Activated CD4-positive, alpha-beta memory T cell treated with anti-CD3 and anti-CD28 coated beads, Interleukin-2, amount 10 ng/mL, durations not matched to agents 7 days and 5 days (primary cell): ENCODE measurements around the gene MYH7. TPM values are rescaled to one million over a fixed set of nuclear protein-coding genes. Genes with fewer than 3 reads are reported as not detected.
"Not testable (repeated sequence)": the region's sequence is repeated elsewhere in the genome, so short reads cannot be mapped to it uniquely, and the experiment has no call there.

Experiments
- CTCF ChIA-PET: fragments of 350-600 bp; sonication (Branson Sonifier 250); formaldehyde crosslinking; loops from one replicate; lab custom pipeline; 2021; ENCODE audit warnings: antibody characterized with exemption, inconsistent platforms; lab: Charles Lee
- POLR2A ChIA-PET: fragments of 350-600 bp; sonication (Branson Sonifier 250); formaldehyde crosslinking; loops from one replicate; lab custom pipeline; 2021; ENCODE audit warnings: antibody characterized with exemption; lab: Charles Lee
- DNase-seq: peaks from one replicate; pipeline ENCODE4 v3.0.0-alpha.2; 2020
- H3K27ac Mint-ChIP-seq: one replicate; pipeline ENCODE4 v1.8.0; 2021; ENCODE audit warnings: mild to moderate bottlenecking, mixed read lengths
- H3K27me3 Mint-ChIP-seq: one replicate; pipeline ENCODE4 v1.8.0; 2021; ENCODE audit warnings: mixed read lengths
- H3K36me3 Mint-ChIP-seq: one replicate; pipeline ENCODE4 v1.8.0; 2021; ENCODE audit warnings: low read depth, mixed read lengths
- H3K4me1 Mint-ChIP-seq: one replicate; pipeline ENCODE4 v1.8.0; 2021; ENCODE audit warnings: mixed read lengths
- H3K4me3 Mint-ChIP-seq: one replicate; pipeline ENCODE4 v1.8.0; 2021; ENCODE audit warnings: mild to moderate bottlenecking, mixed read lengths
- H3K9me3 Mint-ChIP-seq: one replicate; pipeline ENCODE4 v1.8.0; 2021; ENCODE audit warnings: mixed read lengths
- total RNA-seq, 2 experiments: library from RNA; stranded (reverse); gene quantifications; one replicate each; pipeline ENCODE4 v1.2.3, GENCODE V29; 2021

MYH7 gene
- total RNA-seq, 2 experiments from 2014 or later = 0.05 TPM; not detected in 1

DNA sequence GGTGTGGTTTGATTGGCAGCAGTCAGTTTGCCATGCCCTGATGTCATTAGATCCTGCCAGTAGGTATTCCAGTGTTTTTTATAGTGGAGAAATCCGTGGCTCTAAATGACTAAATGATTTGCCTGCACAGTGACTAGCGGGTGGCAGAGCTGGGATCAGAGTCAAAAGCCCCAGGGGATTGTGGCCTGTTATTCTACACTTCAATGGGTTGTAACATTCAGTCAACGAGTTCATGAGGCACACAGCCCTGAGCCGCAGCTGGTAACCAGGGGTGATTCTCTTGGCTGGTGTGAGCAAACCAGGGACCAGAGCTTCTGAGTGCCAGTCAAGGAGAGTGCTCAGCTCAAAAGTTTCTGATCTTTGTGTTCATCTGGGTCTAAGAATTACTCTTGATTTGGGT is 29.2 kb downstream of the MYH7 start:
- peaks cover 1% of the 10 kb centered on the region for H3K4me1 Mint-ChIP-seq
- ChIA-PET POLR2A (no interaction called here), CTCF (no interaction called here)
- DNase-seq = no peak
- H3K4me3 Mint-ChIP-seq = no peak overlapping the region
- H3K27me3 Mint-ChIP-seq = peaks cover 2% of the 10 kb centered on the region
- no peak overlapping the region for H3K27ac Mint-ChIP-seq
- H3K36me3 Mint-ChIP-seq = no peaks in the 10 kb centered on the region
- no peaks in the 10 kb centered on the region for H3K9me3 Mint-ChIP-seq

DNA sequence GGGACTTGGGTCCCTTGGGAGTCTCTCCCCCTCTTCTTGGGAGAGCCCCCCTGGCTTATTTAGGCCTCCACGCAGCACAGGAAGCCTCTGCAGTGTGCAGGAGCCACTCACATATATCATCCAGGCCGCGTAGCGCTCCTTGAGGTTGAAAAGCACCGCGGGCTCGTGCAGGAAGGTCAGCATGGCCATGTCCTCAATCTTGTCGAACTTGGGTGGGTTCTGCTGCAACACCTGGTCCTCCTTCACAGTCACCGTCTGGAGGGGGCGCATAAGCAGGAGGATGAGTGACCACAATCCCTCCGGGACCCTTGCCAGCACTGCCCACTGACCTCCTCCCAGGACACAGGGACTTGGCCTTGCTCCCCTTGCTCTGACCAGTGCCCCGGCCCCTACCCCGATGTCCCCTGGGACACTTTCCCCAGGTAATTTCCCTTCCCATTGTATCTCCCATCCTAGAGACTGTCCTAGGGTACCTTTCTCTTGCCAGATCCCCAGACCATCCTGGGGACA is 29.9 kb downstream of the MYH7 start:
- H3K4me1 Mint-ChIP-seq = peaks cover 1% of the 10 kb centered on the region
- no peaks in the 10 kb centered on the region for H3K9me3 Mint-ChIP-seq
- no peaks in the 10 kb centered on the region for H3K36me3 Mint-ChIP-seq
- ChIA-PET POLR2A (no interaction called here), CTCF (no interaction called here)
- H3K27me3 Mint-ChIP-seq = peaks cover 2% of the 10 kb centered on the region
- H3K27ac Mint-ChIP-seq = no peak overlapping the region
- no peak overlapping the region for H3K4me3 Mint-ChIP-seq
- DNase-seq = no peak

DNA sequence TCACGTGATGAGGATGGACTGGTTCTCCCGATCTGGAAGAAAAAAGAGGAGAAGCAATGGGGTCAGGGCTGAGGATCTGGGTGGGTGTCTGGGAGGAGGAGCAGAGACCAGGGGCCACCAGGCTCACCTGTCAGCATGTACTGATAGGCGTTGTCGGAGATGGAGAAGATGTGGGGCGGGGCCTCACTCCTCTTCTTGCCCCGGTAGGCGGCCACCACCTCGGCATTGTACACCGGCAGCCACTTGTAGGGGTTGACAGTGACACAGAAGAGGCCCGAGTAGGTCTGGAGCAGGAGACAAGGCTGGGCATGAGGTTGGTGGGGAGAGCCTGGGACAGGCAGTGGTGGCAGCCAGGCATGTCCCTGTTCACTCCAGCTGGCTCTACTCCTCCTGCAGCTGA is 30.4 kb downstream of the MYH7 start:
- Mint-ChIP-seq H3K27ac (no peak overlapping the region), H3K9me3 (no peaks in the 10 kb centered on the region), H3K4me3 (no peak overlapping the region), H3K27me3 (peaks cover 2% of the 10 kb centered on the region), H3K36me3 (no peaks in the 10 kb centered on the region), H3K4me1 (peaks cover 1% of the 10 kb centered on the region)
- no peak for DNase-seq
- CTCF ChIA-PET = no interaction called here
- POLR2A ChIA-PET = no interaction called here

DNA sequence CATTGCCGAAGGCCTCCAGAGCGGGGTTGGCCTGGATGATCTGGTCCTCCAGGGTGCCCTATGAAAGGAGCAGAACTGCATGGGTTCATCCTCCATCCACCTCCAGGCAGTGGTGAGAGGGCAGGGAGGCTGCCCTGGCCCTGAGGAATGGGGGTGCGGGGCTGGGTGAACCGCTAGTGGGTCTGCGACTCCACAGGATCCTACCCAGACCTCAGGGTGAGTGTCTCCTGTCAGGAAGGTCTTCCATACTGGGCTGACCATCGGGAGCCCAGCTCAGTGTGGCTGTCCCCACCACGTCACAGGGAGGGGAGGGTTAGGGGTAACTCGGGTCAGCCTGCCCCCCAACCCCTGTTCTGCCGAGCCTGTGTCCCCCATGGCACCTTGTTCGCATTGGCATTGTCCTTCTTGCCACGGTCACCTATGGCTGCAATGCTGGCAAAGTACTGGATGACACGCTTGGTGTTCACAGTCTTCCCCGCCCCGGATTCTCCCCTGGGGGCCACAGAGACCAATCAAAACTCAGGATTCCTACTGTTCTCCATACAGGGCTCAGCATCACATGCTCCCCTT is 31.0 kb downstream of the MYH7 start:
- CTCF ChIA-PET = no interaction called here
- POLR2A ChIA-PET = no interaction called here

DNA sequence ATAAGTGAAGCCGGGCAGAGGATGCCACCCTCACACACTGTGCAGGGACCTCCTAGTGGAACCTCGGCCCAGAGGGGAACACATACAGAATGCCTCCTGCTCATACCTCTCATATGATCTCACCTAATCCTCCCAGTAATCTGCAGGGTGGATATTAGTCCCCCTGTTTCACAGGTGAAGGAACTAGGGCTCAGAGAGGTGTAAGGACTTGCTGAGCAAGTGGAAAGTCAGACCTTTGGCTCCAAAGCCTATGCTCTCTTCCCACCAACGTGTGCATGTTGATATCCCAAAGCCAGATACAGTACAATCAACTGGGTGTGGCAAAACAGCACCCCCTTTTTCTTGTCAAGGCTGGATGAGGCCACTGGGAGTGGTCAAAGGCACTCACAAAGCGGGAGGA is 31.6 kb downstream of the MYH7 start:
- H3K27ac Mint-ChIP-seq = no peak overlapping the region
- DNase-seq = no peak
- no peaks in the 10 kb centered on the region for H3K9me3 Mint-ChIP-seq
- H3K4me1 Mint-ChIP-seq = no peaks in the 10 kb centered on the region
- peaks cover 2% of the 10 kb centered on the region for H3K27me3 Mint-ChIP-seq
- no peaks in the 10 kb centered on the region for H3K36me3 Mint-ChIP-seq
- CTCF ChIA-PET = no interaction called here
- H3K4me3 Mint-ChIP-seq = no peak overlapping the region
- POLR2A ChIA-PET = no interaction called here

More for the DNA sequence above, 31.0 kb downstream of the MYH7 start:
- Mint-ChIP-seq H3K4me1 (peaks cover 1% of the 10 kb centered on the region), H3K27ac (no peak overlapping the region), H3K9me3 (no peaks in the 10 kb centered on the region), H3K36me3 (no peaks in the 10 kb centered on the region), H3K4me3 (no peak overlapping the region), H3K27me3 (peaks cover 2% of the 10 kb centered on the region)
- no peak for DNase-seq

DNA sequence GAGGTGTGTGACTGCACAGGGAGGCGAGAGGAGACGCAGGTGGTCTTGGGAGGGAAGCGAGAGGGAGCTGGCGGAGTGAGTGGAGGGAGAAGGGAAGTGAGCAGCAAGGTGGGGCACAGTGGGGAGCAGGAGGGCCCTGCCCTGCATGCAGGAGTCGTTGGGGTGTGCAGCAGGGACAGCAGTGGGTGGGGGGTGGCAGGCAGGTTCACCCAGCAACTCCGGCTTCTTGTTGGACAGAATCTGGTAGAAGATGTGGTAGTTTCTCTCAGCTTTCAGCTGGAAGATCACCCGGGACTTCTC is 32.4 kb downstream of the MYH7 start:
- Mint-ChIP-seq H3K27me3 (peaks cover 2% of the 10 kb centered on the region), H3K27ac (no peak overlapping the region), H3K36me3 (no peaks in the 10 kb centered on the region), H3K4me1 (no peaks in the 10 kb centered on the region), H3K4me3 (no peak overlapping the region), H3K9me3 (no peaks in the 10 kb centered on the region)
- ChIA-PET CTCF (no interaction called here), POLR2A (no interaction called here)
- DNase-seq = no peak

DNA sequence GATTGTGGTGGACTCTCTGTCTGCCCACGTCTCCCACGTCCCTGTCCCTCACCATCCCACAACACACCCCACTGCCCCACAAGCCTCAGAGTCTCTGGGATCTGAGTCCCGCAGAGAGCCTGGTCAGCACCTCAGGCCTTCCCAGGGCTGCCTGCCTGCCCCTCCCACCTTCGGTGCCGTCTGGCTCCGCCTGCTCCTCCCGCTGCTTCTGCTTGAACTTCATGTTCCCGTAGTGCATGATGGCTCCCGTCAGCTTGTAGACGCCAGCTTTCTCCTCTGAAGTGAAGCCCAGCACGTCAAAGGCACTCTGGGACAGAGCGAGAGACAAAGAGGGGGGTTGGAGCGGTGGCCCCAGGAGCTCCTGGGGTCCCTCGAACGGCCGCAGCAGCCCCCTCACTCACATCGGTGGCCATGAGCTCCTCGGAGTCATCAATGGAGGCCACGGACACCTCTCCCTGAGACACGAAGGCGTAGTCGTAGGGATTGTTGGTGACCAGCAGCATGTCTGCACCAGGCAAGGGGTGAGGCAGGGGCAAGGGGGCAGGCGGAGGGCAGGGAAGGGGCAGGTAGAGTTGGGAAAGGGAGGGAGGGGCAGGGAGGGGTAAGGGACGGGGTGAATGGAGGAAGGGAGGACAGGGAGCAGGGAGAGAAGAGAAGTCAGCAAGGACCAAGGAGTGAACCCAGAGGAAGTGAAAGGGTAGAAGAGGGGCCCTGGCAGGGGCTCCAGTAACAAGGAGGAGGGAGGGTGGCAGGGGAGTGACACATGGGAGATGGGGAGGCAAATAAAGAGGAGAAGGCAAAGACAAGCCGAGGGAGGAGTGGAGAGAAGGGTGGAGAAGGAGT is 32.9 kb downstream of the MYH7 start:
- no peak overlapping the region for H3K4me3 Mint-ChIP-seq
- H3K9me3 Mint-ChIP-seq = no peaks in the 10 kb centered on the region
- H3K4me1 Mint-ChIP-seq = no peaks in the 10 kb centered on the region
- no peaks in the 10 kb centered on the region for H3K36me3 Mint-ChIP-seq
- no peaks in the 10 kb centered on the region for H3K27me3 Mint-ChIP-seq
- H3K27ac Mint-ChIP-seq = no peak overlapping the region
- ChIA-PET CTCF (no interaction called here), POLR2A (no interaction called here)
- DNase-seq = no peak

DNA sequence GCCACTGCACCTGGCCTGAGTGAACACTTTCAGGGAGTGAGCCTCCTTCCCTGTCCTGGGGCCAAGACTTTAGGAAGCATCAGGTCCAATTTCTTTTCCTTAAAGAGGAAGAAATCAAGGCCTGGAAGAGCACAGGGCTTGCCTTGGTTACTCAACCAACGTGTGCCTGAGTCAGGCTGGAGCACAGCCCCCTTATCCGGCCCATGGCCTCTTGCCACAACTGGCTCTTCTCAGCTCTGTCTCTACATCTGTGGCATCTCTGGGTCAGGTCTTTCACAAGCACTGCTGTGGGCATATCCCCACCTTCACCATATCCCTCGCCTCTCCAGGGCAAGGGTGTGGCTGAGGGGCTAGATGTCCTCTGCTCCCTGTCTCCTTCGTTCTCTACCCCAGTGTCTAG is 34.2 kb downstream of the MYH7 start:
- H3K4me3 Mint-ChIP-seq = no peak overlapping the region
- H3K36me3 Mint-ChIP-seq = no peaks in the 10 kb centered on the region
- DNase-seq = no peak
- ChIA-PET CTCF (no interaction called here), POLR2A (no interaction called here)
- no peaks in the 10 kb centered on the region for H3K27me3 Mint-ChIP-seq
- no peaks in the 10 kb centered on the region for H3K4me1 Mint-ChIP-seq
- H3K9me3 Mint-ChIP-seq = no peaks in the 10 kb centered on the region
- H3K27ac Mint-ChIP-seq = no peak overlapping the region

DNA sequence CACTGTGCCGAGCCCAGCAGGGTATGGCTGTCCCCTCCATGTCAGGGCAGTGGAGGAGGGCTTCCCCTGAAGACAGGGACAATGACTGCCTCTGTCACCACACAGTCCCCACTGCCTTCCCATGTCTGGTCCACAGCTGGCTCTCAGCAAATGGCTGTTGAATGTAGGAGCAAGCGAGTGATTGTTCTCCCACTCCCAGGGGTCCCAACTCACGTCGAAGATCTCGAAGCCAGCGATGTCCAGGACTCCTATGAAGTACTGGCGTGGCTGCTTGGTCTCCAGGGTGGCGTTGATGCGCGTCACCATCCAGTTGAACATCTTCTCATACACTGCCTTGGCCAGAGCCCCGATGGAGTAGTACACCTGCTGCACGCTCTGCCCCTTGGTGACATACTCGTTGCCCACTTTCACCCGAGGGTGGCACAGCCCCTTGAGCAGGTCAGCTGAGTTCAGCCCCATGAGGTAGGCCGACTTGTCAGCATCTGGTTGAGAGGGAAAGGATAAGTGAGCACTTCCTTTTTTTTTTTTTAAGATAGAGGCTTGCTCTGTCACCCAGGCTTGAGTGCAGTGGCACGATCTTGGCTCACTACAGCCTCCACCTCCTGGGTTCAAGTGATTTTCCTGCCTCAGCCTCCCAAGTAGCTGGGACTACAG is 34.8 kb downstream of the MYH7 start:
- CTCF ChIA-PET, H3K4me1 Mint-ChIP-seq, H3K27me3 Mint-ChIP-seq, POLR2A ChIA-PET, H3K36me3 Mint-ChIP-seq, H3K9me3 Mint-ChIP-seq, H3K27ac Mint-ChIP-seq, DNase-seq, H3K4me3 Mint-ChIP-seq: not testable (repeated sequence)

DNA sequence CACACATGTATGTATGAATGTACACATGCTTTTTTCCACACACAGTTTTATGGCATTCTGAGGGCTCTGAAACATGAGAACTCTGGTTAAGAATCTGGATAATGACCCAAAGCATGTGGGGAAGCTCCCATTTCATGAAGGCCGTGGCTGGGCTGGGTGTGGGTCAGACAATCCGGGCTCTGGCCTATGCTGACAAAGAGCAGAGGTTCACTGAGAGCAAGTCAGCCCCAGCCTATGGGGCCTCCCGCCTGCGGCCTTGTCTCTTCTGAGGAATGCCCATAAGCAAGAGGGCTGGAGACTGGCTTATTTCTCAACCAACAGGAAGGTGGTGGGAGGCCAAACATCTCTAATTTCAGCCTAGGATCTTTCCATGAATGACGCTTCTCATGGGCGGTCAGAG is 35.9 kb downstream of the MYH7 start:
- no peak for DNase-seq
- Mint-ChIP-seq H3K4me3 (no peak overlapping the region), H3K27ac (no peak overlapping the region), H3K27me3 (no peaks in the 10 kb centered on the region), H3K4me1 (no peaks in the 10 kb centered on the region), H3K36me3 (no peaks in the 10 kb centered on the region), H3K9me3 (no peaks in the 10 kb centered on the region)
- POLR2A ChIA-PET = no interaction called here
- CTCF ChIA-PET = no interaction called here

DNA sequence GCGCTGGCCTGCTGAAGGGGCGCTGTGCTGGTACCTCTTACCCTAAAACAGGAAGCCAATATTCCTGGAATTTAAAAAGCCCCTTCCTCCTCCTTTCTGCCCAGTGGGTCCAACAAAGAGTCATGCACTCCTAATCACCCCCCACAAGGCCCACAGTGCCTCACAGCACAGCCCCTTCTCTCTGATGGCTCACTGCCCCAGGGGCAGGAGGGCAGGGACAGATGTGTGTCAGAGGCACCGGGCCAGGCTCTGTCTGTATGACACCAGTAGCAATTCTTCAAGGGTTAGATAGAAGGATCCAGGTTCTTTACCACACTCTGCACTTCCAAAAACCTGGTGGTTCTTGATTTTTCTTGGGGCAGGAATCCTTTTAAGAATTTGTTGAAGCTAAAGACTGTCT is 36.3 kb downstream of the MYH7 start:
- no peaks in the 10 kb centered on the region for H3K27me3 Mint-ChIP-seq
- H3K9me3 Mint-ChIP-seq = no peaks in the 10 kb centered on the region
- no peak overlapping the region for H3K27ac Mint-ChIP-seq
- no peaks in the 10 kb centered on the region for H3K36me3 Mint-ChIP-seq
- ChIA-PET CTCF (no interaction called here), POLR2A (no interaction called here)
- H3K4me1 Mint-ChIP-seq = no peaks in the 10 kb centered on the region
- no peak for DNase-seq
- H3K4me3 Mint-ChIP-seq = no peak overlapping the region

DNA sequence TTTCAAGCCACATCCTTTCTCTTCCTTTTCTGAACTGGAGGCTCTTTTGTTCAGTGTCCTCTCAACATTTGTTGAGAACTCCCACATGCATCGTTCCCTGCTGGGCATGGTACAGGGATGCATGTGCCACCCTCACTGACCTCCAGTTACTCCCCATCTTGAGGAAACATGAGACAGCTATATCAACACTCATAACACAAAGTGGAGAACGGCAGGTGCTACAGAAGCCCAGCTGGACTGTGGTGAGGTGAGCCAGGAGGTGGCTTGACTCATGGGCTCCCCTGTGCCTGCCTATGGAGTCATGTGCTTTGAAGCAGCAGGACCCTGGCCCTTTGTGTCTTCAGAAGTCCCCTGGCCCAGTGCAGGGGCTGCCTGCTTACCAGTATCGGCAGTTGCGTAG is 37.1 kb downstream of the MYH7 start:
- ChIA-PET POLR2A (no interaction called here), CTCF (no interaction called here)
- H3K4me3 Mint-ChIP-seq = no peak overlapping the region
- no peak for DNase-seq
- no peak overlapping the region for H3K27ac Mint-ChIP-seq
- H3K36me3 Mint-ChIP-seq = no peaks in the 10 kb centered on the region
- H3K9me3 Mint-ChIP-seq = no peaks in the 10 kb centered on the region
- no peaks in the 10 kb centered on the region for H3K4me1 Mint-ChIP-seq
- H3K27me3 Mint-ChIP-seq = peaks cover 4% of the 10 kb centered on the region

DNA sequence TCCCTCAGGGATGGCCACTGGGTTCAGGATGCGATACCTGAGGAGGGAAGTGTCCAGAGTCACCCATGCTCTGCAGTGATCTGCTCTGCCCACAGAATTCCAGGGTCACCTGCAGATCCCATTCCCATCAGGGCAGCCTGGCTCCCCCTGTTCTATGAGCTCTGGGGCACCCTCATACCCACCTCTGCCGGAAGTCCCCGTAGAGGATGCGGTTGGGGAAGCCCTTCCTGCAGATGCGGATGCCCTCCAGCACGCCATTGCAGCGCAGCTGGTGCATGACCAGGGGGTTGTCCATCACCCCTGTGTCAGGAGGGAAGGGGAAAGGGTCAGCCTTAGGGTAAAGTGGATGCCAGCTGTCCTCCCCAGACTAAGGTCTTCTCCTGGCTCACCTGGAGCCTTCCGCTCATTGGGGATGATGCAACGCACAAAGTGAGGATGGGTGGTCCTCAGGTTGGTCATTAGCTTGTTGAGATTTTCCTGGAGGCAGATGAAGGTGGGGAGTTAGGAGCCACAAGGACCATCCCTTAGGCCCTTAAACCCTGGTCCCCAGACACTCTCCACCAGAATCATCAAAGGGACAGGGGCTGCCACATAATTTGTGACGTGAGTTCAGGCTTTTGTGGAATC is 38.6 kb downstream of the MYH7 start:
- H3K27ac Mint-ChIP-seq = no peak overlapping the region
- H3K9me3 Mint-ChIP-seq = no peaks in the 10 kb centered on the region
- CTCF ChIA-PET = no interaction called here
- POLR2A ChIA-PET = no interaction called here
- H3K4me1 Mint-ChIP-seq = no peaks in the 10 kb centered on the region
- H3K36me3 Mint-ChIP-seq = no peaks in the 10 kb centered on the region
- H3K4me3 Mint-ChIP-seq = no peak overlapping the region
- DNase-seq = no peak
- peaks cover 5% of the 10 kb centered on the region for H3K27me3 Mint-ChIP-seq
